K562 (cell line): ENCODE measurements around the gene BNIP5. TPM values are rescaled to one million over a fixed set of nuclear protein-coding genes. Genes with fewer than 3 reads are reported as not detected.
A peak's percentile ranks its signal among the peaks of the same experiment; 100 is the strongest.

ENCODE experiments used
- ATAC-seq: fragments of 200-7000 bp; cut with Tn5 transposase; 3 replicates; pipeline ENCODE4 v1.9.1; 2020; ENCODE audit warnings: moderate library complexity
- BruUV-seq: library from RNA; stranded (reverse); fragments of 400-500 nt; replicated peaks from 2 replicates; lab custom pipeline; 2021; lab: Mats Ljungman, UMichigan
- CTCF ChIA-PET: fragments of 300-600 bp; formaldehyde crosslinking; extraction: SDS; loops from one replicate; lab custom pipeline; 2021; ENCODE audit warnings: low intra/inter-chr PET ratio; lab: Yijun Ruan, JAX
- POLR2A ChIA-PET: fragments of 300-600, 350-650 bp; sonication (Branson Sonifier 250); formaldehyde crosslinking; extraction: SDS; loops from one replicate; lab custom pipeline; 2021; ENCODE audit warnings: antibody characterized with exemption, inconsistent platforms; lab: Yijun Ruan, JAX
- DNase-seq, 4 experiments: peaks; one replicate each; pipeline versions ENCODE4 v3.0.0 to v3.0.0-alpha.2; 2011 to 2018; ENCODE audit warnings: low spot score in 3 of 4, mixed read lengths in 3 of 4; ENCODE audit errors: extremely low read depth in 1 of 4
- FAIRE-seq: peaks from 2 replicates; lab custom pipeline; 2011; peaks lifted over from hg19 to GRCh38; lab: Jason Lieb, UNC
- H2AFZ ChIP-seq: 2 replicates; pipeline ENCODE4 v1.6.0; 2011; ENCODE audit warnings: low read depth, low read length, control low read depth, inconsistent platforms
- H3K27ac ChIP-seq: fragments of 200-600 bp; 3 replicates; pipeline ENCODE4 v1.8.0; 2011; ENCODE audit warnings: low read depth, mild to moderate bottlenecking, control low read depth, inconsistent platforms, low read length, moderate library complexity, mixed read lengths; ENCODE audit errors: extremely low read depth
- H3K27me3 ChIP-seq, 2 experiments: fragments of 300-600 bp in 1 of 2; 2 replicates in 1 of 2; 3 replicates in 1 of 2; pipeline versions ENCODE4 v1.6.0 to v1.8.0; 2011; ENCODE audit warnings: inconsistent platforms in 2 of 2, low read length in 2 of 2, mild to moderate bottlenecking in 1 of 2, mixed read lengths in 1 of 2, moderate library complexity in 1 of 2; ENCODE audit not compliant: control insufficient read depth in 2 of 2, insufficient read depth in 2 of 2
- H3K36me3 ChIP-seq: fragments of 300-600 bp; 3 replicates; pipeline ENCODE4 v1.8.0; 2011; ENCODE audit warnings: mild to moderate bottlenecking, low read length, inconsistent platforms; ENCODE audit not compliant: control insufficient read depth, insufficient read depth
- H3K4me1 ChIP-seq, 2 experiments: fragments of 200-600 bp in 1 of 2; replicated peaks in 1 of 2; 2 replicates in 1 of 2; 3 replicates in 1 of 2; pipeline versions ENCODE4 v1.5.1 to v1.8.0; 2011; ENCODE audit warnings: inconsistent platforms in 2 of 2, low read length in 2 of 2, mild to moderate bottlenecking in 1 of 2, mixed read lengths in 1 of 2, moderate library complexity in 1 of 2; ENCODE audit not compliant: control insufficient read depth in 2 of 2, insufficient read depth in 2 of 2
- H3K4me2 ChIP-seq: 2 replicates; pipeline ENCODE4 v1.6.1; 2011; ENCODE audit warnings: low read length, control low read depth, inconsistent platforms, mixed read lengths; ENCODE audit not compliant: insufficient read depth
- H3K4me3 ChIP-seq: fragments of 200-600 bp; sonication (generic), shearing (Covaris generic); 2 replicates; pipeline ENCODE4 v1.5.1; 2016; ENCODE audit warnings: control low read depth, inconsistent platforms
- H3K79me2 ChIP-seq: fragments of 200-600 bp; 3 replicates; pipeline ENCODE4 v1.8.0; 2011; ENCODE audit warnings: low read length, inconsistent platforms; ENCODE audit not compliant: control insufficient read depth, insufficient read depth
- H3K9ac ChIP-seq, 2 experiments: 2 replicates each; pipeline versions ENCODE4 v1.6.0 to v1.6.1; 2011; ENCODE audit warnings: low read depth in 2 of 2, low read length in 2 of 2, control low read depth in 1 of 2, inconsistent platforms in 1 of 2, mild to moderate bottlenecking in 1 of 2, mixed read lengths in 1 of 2; ENCODE audit not compliant: insufficient read depth in 1 of 2
- H3K9me1 ChIP-seq: one replicate; pipeline ENCODE4 v1.6.0; 2011; ENCODE audit warnings: inconsistent platforms, mild to moderate bottlenecking, low read length, moderate library complexity; ENCODE audit not compliant: control insufficient read depth, insufficient read depth
- H3K9me3 ChIP-seq: replicated peaks from 2 replicates; pipeline ENCODE4 v1.5.1; 2011; ENCODE audit warnings: low read depth, low read length, inconsistent platforms; ENCODE audit not compliant: control insufficient read depth, insufficient read depth
- H4K20me1 ChIP-seq: replicated peaks from 2 replicates; pipeline ENCODE4 v1.6.1; 2011; ENCODE audit warnings: low read length, inconsistent platforms, mixed read lengths; ENCODE audit not compliant: control insufficient read depth, insufficient read depth
- BCOR ChIP-seq: fragments of 450-650 bp; IDR thresholded peaks from 2 replicates; pipeline ENCODE4 v1.6.1; 2016
- HNRNPH1 ChIP-seq: fragments of 200-400 bp; formaldehyde crosslinking; optimal IDR thresholded peaks from 2 replicates; pipeline ENCODE3; 2017; ENCODE audit warnings: low read depth, mild to moderate bottlenecking, low read length, moderate library complexity
- KDM1A ChIP-seq, 2 experiments: fragments of 450-650 bp; IDR thresholded peaks; 2 replicates each; pipeline ENCODE4 v1.6.1; 2016; ENCODE audit warnings: mild to moderate bottlenecking in 2 of 2
- SMARCA5 ChIP-seq: fragments of 450-650 bp; IDR thresholded peaks from 2 replicates; pipeline ENCODE4 v1.6.1; 2016
- ZNF668 ChIP-seq: fragments of 250-450 bp; sonication (Bioruptor Pico); IDR thresholded peaks from 2 replicates; pipeline ENCODE4 v1.8.0; 2022; ENCODE audit warnings: mild to moderate bottlenecking, inconsistent platforms
- ZNF830 ChIP-seq: fragments of 250-450 bp; sonication (Bioruptor Pico); IDR thresholded peaks from 2 replicates; pipeline ENCODE4 v1.5.0; 2021; ENCODE audit warnings: mild to moderate bottlenecking
- WGBS: fragments of 100-300 bp; shearing (Covaris generic); methylation state at CpG from one replicate; pipeline ENCODE4 v1.1.6; 2016; ENCODE audit warnings: low coverage, mixed read lengths; ENCODE audit not compliant: insufficient coverage; ENCODE audit errors: missing lambda C conversion rate; 5-methylcytosine and 5-hydroxymethylcytosine counted together
- in situ Hi-C: fragments of 300-500 bp; cut with MboI; formaldehyde crosslinking; loops from 4 replicates; pipeline ENCODE4 v1.15.0; 2018; ENCODE audit warnings: inconsistent platforms, mixed read lengths
- intact Hi-C: fragments of 100-400 bp; cut with micrococcal nuclease; formaldehyde crosslinking; loops from 2 replicates; pipeline ENCODE4 v1.14.2; 2022
- polyA plus RNA-seq, 8 experiments: library from polyadenylated mRNA; depleted of rRNA in 4 of 8; stranded (reverse) in 5 of 8; unstranded in 3 of 8; fragments of >200 nt; fragmentation: Nextera tagmentation in 2 of 8; fragmentation: Illumina TruSeq in 1 of 8; extraction: Ambion mirVana in 2 of 8; extraction: Trizol in 1 of 8; gene quantifications; 2 replicates each; pipeline versions ENCODE4 v1.2.1 to v1.2.3, GENCODE V29; 2011 to 2014; ENCODE audit warnings: inconsistent platforms in 1 of 8, missing spikeins in 1 of 8
- total RNA-seq, 7 experiments: library from RNA; depleted of rRNA in 6 of 7; stranded (reverse); fragments of >200 nt in 6 of 7; fragmentation: Illumina TruSeq in 2 of 7; extraction: Trizol in 2 of 7; gene quantifications; 2 replicates each; pipeline versions ENCODE4 v1.2.1 to v1.2.3, GENCODE V29; 2011 to 2021; ENCODE audit warnings: low replicate concordance in 1 of 7

The BNIP5 gene
- total and polyA plus RNA-seq, 9 of the 15 experiments (the other 6 are each of a cell fraction or from before 2014, with no cell fraction given), result not detected

- Histone ChIP-seq H3K27ac (no peak overlapping the region), H3K9me1 (no peaks in the 10 kb centered on the region), H3K4me1 (peaks cover 0 to 10% of the 10 kb centered on the region in 2 experiments; a peak in 1 of 5 replicates), H3K9ac (no peak overlapping the region), H3K27me3 (peaks cover 46 to 76% of the 10 kb centered on the region in 2 experiments), H3K36me3 (no peaks in the 10 kb centered on the region), H4K20me1 (no peaks in the 10 kb centered on the region), H2AFZ (no peak overlapping the region), H3K4me2 (no peak overlapping the region), H3K4me3 (no peak overlapping the region), H3K79me2 (no peaks in the 10 kb centered on the region), H3K9me3 (no peaks in the 10 kb centered on the region)
- ATAC-seq (peak; percentile 39), DNase-seq (no peak), FAIRE-seq (no peak)
- BruUV-seq, result no TSS peak
- ChIA-PET POLR2A (interaction anchor here (0.8 to 1.7 kb wide), 2 partner anchors 9 to 15 kb away, joined by 3 to 7 read pairs; no protein-coding TSS in a partner anchor), CTCF (no interaction called here)
- in situ Hi-C loops (no loop called here), intact Hi-C loops (no loop called here)
- TF ChIP-seq HNRNPH1 (no peak), ZNF668 (no peak), ZNF830 (no peak)
- under 1% methylated on average over 12 of the region's 15 CpGs for WGBS
These were observed 36.8 kb upstream of the BNIP5 start for GRCh38 chr6:36373368-36374019.

DNA sequence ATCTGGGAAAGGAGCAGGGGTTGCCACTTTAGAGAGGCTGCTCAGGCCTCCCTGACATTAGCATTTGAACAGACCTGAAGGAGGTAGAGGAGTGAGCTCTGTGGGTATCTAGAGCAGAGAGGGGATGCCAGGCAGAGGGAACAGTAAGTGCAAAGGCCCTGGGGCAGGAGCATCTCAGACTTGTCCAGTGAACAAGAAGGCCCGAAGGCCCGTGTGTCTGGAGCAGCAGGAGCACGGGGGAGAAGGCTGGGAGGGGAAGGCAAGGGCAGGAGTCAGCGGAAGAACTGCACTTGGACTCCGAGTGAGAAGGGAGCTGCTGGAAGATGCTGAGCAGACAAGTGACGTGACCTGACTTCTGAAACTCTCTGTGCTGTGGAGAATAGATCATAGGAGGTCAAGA lies 35.4 kb upstream of the BNIP5 start:
- in situ Hi-C loops (no loop called here), intact Hi-C loops (no loop called here)
- no TSS peak for BruUV-seq
- H3K4me3 ChIP-seq, result no peak overlapping the region
- no peaks in the 10 kb centered on the region for H3K9me1 ChIP-seq
- no peak overlapping the region for H3K4me2 ChIP-seq
- H3K27ac ChIP-seq, result no peak overlapping the region
- ChIA-PET CTCF (no interaction called here), POLR2A (no interaction called here)
- no peak for DNase-seq
- 6% methylated on average over 6 of the region's 6 CpGs for WGBS
- no peaks in the 10 kb centered on the region for H4K20me1 ChIP-seq
- H3K79me2 ChIP-seq, result no peaks in the 10 kb centered on the region
- no peaks in the 10 kb centered on the region for H3K9me3 ChIP-seq
- H3K9ac ChIP-seq, result no peak overlapping the region
- no peak for FAIRE-seq
- H2AFZ ChIP-seq, result no peak overlapping the region
- H3K4me1 ChIP-seq, result peaks cover 0 to 10% of the 10 kb centered on the region in 2 experiments; a peak in 1 of 5 replicates
- peaks cover 48 to 76% of the 10 kb centered on the region in 2 experiments for H3K27me3 ChIP-seq
- H3K36me3 ChIP-seq, result no peaks in the 10 kb centered on the region
- no peak for ATAC-seq
- TF ChIP-seq SMARCA5 (peak; percentile 36; the same call in 1 of the 2 replicates), BCOR (peak; percentile 51; the same call in 1 of the 2 replicates), KDM1A (IDR thresholded peaks at IDR 0.05) (0 out of 4 replicates have a peak, but pooled peaks have one; percentile 15 to 35)
